Activated CD4-positive, alpha-beta T cell treated with anti-CD3 and anti-CD28 coated beads, Interleukin-2, amount 50 U/mL, for 1 hour (primary cell): ENCODE measurements around the gene LAPTM4A.
"Not testable (repeated sequence)": the region's sequence is repeated elsewhere in the genome, so short reads cannot be mapped to it uniquely, and the experiment has no call there.

Experiments
- DNase-seq: peaks from one replicate; pipeline ENCODE4 v3.0.0-alpha.2; 2020

The LAPTM4A gene

DNA sequence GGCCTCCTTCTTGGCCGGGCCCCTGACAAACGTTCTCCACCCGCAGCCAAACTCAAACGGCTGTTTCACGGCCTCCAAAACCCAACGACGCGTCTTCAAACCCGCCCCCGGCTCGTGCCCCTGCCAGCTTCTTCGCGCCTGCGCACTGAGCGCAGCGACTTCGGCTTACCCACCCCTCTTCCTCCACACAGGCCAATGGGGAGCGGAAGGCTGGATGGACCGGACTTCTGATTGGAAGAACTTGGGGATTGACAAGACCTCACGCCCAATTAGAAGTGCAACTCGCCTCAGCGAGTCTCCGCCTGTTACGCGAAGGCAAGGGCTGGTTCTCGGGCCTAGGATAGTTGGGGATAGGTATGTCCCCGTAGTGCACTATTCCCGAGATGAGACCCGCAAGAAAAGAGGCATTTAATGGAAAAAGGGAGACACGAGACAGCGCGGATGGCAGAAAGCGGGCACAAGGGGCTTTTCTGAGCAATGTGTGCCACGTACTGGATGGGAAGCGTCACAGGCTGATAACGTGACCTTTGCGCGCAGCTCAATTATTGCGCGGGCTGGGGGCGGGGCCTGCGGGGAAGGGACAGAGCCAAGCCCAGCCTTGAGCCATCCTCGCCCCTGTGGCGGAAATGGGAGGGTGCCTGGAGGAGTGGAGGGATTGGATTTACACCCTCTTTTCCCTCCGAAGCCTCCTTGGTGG, at the start of gene LAPTM4A:
LAPTM4A (minus strand) TSS at position 97 of the 697 bp plus-strand sequence. CDS start 108 bp downstream, outside the sequence.
- DNase-seq, result peak; percentile 96

DNA sequence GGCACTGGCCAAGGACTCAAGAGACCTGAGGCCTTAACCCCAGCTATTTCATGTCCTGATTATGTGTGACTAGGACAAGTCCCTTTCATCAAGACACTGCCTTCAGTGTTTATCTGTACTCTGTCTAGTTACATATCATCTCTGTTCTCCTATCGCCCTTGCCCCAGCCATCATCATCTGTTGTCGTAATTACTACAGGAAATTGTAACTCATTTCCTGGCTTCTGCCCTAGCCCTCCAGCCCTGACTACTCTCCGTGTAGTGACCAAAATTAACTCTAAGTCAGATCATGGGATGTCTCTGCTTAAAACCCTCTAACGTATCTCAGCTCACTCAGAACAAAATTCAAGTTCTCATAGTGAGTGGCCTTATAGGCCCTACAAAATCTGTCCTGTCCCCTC, 49.3 kb upstream of the LAPTM4A start:
- DNase-seq, result no peak

DNA sequence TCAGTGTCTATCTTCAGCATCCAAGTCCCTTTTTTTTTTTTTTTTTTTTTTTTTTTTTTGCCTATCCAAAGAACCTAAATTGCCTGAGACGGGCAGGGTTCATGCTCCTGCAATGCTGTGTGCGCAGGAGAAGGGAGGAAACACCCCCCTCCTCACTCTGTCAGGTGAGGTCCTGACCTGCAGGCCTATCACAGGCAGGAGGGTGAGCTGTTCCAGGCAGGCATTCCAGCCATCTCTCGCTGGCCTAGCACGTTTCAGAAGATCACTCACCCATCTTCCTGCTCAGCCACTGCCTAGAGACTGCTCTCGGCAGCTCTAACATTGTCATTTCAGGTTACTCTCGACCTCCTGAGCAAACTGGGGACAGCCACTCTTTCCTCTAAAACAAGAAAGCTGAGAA, 48.4 kb upstream of the LAPTM4A start:
- no peak for DNase-seq

DNA sequence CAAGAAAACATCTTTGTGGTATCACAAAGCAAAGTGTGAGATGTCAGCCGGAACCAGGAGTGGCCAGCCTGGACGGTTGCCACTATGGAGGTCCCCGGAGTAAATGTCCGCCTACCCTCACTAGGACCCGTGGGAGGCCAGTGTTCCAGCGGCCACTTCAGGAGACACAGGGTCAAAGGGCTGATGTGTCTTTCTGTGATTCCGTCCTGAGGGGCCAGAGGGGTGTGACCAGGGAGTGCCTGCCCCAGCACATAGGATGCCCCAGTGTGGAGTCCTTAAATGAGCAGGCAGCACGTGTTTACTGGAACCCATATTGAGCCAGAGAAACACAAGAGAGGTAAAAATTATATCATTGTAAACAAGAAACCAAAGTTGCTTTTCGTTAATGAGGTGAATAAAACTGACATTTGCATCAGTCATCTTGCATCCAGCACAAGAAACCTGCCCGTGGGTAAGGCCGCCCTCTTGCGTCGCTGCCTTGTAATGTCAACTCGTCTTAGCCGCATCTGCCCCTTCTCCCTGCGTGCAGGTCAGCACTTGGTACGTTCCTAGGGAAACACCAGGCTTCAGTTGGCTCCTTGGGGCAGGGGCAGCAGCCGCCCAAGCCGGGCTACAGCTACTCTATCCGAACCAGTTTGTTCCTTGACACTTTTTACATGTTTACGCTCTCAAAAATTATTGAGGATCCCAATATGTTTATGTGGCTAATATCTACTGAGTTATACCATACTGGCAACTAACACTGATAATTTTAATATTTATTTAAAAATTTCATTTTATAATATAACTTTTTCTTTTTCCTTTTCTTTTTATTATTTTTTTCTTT, 46.7 kb upstream of the LAPTM4A start:
- peak; percentile 79 for DNase-seq

DNA sequence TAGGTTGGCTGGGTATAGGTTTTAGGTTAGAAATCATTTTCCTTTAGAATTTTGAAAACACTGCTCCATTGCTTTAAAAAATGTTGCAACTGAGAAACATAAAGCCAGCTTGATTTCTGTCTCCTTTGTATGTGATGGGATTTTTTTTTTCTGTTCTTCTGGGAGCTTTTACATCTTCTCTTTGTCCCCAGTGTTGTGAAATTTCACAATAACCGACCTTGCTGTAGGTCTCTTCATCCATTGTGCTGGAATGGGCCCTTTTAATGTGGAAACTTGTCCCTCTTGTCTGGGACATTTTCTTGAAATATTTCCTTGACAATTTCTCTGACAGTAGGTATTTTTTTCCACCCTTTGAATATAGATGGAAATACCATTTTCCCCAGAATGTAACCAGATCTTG, 44.0 kb upstream of the LAPTM4A start:
- no peak for DNase-seq

DNA sequence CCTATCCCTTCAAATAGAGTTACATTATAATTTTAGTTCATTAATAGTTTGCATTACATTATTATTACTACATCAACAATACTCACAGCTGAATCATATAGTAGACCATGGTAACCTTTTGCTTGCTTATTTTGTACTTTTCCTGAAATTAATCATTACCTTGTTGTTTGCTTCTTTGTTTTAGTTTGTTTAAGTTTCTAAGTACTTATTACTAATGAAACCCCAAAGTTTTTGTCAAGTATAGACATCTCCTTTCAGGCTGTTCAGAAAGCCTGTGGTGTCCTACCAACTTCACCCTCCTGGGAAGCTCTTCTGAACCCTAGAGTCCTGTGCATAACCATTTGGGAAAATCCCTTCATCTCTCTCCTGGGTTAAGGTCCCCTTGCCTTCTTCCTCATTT, 43.5 kb upstream of the LAPTM4A start:
- no peak for DNase-seq

DNA sequence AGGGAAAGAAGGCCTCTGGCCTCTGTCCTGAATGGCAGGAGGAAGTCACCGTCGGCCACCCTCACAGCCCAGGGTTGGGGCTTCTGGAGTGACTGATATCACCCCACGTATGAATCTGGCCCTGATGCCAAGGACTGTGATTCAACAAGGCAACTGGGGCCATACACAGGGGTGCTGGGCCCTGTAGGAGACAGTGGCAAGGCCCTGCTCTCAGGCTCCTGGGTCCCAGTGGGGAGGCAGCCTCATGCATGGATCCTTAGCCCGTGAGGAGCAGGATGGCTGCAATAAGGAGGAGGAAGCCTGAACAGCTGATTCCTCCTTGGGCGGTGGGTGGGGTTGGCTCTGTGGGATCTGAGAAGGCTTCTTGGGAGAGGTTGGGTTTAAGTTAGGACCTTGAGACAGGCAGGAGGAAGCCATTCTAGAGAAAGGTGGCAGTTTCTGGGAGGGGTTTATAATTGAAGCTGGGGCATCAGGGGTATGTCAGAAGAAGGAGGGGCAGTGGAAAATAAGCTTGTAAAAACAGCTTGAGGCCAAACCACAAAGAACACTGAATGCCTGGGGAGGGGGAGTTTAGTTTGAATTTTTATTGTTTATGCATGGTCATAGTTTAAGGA, 42.8 kb upstream of the LAPTM4A start:
- DNase-seq, result no peak

DNA sequence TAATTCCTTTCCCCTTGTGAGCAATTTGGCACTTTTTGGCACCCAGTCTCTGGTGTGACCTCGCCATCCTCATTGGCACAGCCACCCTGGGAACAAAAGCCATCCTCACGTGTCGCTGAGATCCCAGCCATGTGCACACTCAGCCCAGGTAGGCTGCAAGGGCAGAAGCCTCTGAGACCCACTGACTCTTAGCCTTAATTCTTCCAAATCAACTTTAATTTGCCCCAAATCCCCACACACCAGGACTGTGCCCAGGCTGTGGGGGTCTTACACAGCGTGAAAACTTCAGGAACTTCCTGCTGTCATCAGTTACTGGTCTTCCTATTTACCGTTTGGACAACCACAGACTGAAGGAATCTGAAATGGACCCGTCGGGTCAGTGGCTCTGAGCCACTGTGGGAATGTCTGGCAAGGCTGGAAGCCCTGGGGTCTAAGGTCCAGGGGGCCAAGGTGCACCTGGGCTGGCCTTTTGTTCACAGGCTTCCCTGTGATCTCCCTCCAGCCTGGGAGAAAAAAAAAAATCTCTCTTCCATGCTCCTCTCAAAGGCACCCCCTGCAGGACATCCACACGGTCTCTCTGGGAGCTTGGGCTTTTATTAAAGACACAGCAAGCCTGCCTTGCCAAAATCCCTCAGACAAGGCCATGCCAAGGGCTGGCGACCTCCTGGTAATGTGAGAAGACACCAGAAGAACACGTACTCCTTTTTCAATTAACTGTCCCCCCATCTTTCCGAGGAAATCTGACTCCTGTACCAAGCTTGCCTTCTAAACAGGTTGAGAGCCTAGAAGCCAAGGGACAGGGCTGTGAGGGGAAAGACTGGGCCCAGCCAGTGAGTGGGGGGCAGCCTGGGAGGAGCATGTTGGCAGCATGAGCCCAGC, 42.1 kb upstream of the LAPTM4A start:
- DNase-seq, result no peak

DNA sequence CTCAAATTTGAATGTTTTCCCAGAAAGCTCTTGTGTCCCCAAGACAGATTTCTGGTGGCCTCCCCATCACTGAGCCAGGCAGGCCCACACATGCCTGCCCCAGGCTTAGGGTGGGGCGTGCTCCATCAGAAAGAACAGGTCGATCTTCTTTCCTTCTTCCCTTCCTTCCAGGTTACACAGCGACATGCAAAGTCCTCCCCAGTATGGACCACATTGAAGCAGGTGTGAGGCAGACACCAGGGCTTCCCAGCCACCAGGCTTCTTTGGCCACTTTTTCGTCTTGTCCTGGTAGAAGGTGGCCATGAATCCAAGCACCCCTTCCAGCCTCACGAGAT, 41.4 kb upstream of the LAPTM4A start:
- no peak for DNase-seq

DNA sequence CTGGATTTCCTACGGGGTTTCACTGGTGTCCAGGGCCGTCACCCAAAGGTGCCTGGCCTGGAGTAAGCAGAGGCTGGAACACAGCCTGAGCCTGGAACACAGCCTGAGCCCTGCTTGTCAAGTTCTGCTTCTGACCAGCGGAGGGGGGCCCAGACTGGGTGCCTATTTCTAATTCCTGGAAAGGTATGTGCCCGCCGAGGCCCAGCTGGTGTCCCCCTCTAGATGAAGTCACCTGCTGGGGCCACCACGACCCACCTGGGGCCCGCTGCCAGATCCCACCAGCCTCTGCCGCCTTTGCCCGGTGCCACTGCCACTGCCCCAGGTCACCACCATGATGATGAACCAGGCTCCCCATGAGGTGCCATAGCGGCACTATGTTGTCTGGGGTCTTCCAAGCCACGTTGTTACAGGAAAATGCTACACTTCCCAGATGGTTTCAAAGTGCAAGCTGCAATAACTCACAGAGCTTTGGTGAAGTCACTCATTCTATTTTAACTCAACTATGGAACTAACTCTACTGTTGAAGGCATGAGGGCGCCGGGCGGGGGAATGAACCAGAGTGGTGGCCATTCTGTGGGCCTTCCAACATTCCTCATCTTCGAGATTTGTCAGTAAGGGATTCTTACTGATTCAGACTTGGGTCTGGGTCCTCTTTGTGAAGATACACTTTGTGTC, 40.9 kb upstream of the LAPTM4A start:
- DNase-seq, result no peak

DNA sequence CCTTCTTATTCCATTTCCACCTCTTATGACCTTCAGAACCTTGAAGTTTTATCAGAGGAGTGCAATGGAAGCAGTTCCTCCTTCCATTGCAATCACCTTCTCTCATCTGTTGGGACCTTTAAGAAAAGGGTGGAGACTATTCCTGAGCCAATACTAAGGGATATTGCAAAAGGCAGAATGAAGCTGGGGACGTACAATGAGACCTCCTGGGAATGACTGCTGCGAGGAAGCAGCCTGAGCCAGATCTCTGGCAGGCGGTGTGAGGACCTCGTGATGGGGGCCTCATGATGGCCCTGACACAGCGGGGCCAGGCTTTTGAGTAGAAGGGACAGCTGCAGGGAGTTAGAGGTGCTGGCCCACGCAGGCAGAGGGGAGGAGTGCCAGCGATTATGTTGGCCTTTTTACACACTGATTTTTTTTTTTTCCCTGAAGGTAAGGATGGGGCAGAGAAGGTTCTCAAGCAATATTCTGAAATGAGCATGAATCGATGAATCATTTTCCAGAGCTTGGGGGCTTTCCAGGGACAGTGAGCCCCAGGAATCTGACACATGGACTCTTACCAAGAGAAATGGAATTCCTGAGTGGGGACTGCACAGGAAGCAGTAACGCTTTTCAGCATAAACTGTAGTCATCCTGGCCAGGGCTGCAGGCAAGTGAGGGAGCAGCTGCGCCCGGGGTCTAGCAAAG, 40.0 kb upstream of the LAPTM4A start:
- DNase-seq, result no peak

DNA sequence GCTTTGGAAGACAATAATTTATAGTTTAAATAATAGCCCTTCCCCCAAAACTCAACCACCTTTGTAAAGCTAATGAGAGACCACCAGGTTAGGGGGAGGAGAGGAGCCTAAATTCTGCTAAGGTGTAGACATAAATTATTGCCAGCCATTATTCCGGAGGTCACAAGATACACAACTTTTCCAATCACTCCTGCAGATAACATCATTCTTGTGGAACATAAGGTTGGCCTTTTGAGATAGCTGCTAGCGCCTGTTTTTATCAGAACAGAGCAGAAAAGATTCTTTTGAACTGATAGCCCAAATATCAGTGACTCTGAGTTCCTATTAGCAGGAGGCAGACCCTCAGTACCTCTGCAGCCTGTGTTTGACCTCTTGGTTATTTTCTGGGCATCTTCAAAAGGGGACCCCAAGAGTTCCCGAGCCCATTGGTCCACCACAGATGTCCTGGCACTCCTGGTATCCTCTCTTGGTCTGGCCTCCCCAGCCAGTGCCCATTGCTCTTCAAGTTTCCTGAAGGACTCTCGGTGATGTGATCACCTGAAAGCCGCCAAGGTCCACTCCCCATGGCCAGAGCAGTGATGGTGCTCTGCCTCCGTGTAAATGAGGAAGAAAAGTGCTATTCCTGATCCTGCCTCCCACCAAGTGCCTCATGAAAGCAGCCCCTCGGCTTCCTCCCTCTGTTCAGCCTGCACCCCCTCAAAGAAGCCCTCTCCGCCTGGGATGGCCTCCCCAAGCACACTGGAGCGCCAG, 38.5 kb upstream of the LAPTM4A start:
- DNase-seq, result no peak

DNA sequence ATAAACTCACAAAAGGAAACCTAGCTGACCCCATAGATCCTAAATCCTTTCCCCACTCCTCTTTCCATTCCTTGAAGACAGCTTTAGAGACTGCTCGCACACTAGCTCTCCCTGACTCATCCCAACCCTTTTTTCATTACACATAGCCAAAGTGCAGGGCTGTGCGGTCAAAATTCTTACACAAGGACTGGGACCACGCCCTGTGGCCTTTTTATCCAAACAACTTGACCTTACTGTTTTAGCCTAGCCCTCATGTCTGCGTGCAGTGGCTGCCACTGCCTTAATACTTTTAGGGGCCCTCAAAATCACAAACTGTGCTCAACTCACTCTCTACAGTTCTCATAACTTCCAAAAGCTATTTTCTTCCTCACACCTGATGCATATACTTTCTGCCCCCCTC, 34.5 kb upstream of the LAPTM4A start:
- DNase-seq, result not testable (repeated sequence)

DNA sequence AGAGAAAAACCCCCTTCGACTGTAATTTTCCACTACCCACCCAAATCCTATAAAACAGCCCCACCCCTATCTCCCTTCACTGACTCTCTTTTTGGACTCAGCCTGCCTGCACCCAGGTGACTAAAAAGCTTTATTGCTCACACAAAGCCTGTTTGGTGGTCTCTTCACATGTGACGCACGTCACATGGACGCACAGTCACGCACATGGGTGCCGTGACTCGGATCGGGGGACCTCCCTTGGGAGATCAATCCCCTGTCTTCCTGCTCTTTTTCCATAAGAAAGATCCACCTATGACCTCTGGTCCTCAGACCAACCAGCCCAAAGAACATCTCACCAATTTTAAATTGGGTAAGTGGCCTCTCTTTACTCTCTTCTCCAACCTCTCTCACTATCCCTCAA, 31.4 kb upstream of the LAPTM4A start:
- not testable (repeated sequence) for DNase-seq

DNA sequence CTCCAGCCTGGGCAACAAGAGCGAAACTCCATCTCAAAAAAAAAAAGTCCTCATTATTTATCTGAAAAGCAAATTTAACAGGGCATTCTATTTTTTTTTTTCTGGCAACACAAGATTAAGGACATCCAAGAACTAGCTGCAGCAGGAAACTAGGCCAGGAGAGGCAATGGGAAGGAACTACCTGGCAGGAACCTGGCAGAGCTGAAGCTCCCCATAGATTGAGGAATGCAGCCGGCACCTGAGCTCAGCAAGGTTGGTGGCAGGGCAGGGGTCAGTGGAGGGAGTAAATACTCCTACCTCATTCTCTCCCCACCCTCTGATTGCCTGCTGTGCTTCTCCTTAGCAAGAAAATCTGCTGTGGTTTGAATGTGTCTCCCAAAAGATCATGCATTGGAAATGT, 30.4 kb upstream of the LAPTM4A start:
- no peak for DNase-seq

DNA sequence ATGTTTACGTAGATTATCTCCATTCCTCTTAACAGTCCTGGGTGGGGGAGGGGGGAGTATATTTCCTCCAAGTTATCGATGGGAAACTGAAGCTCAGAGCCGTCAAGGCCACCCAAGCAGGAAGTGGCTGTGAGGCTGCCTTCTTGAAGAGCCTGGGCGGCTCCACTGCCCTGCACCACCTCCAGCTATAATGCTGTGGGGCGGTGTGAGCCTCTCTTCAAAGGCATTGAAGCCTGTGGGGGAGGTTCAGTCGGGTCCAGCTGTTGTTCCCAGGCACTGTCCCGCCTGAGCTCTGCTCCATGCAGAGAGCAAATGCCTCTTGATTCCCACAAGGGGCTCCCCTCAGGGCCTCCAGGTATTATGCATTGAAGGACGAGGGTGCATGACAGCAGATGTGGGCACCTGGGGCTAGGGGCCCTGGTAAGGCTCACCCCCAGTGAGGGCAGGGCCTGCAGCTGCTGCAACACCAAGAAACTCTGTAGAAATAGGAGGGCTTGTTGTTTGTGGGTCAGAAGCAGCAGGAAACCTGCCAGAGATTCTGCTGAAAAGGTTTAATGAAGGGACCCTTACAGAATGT, 29.5 kb upstream of the LAPTM4A start:
- no peak for DNase-seq

DNA sequence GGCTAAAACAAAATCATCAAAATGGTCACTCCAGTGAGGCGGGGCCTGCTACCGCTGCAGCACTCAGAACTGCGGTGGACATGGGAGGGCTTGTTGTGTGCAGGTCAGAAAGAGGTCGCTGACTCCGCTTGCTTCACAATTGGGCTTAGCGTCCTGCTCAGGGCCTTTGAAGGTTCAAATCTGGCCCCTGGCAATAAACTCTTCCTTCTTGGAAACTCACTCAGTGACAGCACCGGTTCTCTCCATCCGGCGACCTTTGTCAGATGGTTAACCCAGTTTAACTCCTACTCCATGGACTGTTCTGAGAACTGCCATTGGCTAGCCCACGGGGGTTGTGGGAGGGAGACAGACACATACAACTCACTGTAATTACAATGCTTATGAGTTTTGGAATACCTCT, 29.0 kb upstream of the LAPTM4A start:
- DNase-seq, result no peak

DNA sequence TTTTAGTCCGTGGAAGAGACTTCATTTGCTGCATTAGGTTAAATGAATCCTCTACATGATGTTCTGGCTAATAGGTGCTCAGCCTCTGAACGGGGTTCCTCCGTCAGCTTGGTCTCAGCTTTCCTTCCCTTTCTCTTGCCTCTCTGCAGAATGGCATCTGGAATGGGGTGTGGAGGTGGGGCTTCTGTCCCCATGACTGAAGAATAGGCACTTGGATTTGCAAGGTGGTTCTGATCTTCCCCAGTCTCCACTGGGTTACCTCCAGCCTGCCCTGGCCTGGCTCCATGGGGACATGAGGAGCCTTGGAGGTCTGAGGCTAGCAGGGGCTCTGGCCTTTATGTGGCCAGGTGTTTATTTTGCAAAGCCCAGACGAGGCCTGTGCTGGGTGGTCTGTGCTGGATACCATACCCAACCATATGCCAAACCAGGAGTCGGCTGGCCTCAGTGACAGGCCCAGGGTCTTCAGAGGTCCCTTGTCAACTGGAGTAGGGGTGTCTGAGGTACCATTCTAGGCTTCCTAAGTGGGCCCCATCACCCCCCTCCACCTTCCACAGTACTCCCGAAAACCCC, 28.2 kb upstream of the LAPTM4A start:
- DNase-seq, result no peak

DNA sequence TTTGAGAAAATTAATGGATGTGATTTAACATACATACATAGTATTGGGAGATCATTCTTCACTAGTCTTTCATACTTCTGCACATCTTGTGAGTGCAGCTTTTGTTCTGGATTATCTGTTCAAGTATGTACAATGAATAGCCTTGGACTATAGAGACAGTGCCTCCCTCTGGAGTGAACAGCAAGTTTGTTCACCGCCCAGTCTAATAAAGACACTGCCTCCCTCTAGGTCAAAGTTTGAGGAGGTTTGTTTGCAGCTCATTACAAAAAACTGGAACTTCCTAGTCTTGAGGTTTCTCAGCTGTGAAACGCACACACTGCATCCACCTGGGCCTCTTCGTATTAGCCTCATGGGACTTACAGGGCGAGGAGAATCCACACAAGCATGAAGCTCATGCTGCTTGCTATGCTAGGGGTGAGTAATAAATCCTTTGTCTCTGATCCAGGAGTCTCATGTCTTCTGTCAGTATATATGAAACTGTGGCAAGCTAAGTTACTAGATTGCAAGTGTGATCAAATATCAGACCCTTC, 26.0 kb upstream of the LAPTM4A start:
- DNase-seq, result no peak

DNA sequence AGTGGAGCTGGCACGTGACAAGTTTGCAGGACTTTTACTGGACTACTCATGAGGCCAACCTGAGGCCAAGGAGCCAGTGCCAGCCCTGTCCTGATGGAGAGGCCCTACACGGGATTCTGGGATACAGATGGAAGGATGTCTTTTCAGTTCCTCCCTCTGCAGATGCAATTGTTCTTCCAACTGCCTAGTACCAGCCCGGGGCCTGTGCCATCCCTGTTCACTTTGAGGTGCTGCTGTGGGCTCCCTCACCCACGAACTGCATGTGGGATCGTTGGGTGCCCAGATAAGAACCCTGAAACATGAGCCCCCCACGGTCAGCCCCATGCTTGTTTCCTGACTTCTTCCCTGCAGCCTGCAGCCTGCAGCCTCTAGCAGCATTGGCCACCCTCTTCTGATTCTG, 25.3 kb upstream of the LAPTM4A start:
- no peak for DNase-seq
